Calu3 (cell line): Measurements from ENCODE around the gene SLC45A2. TPM values are rescaled to one million over a fixed set of nuclear protein-coding genes. Genes with fewer than 3 reads are reported as not detected.
"Not testable (repeated sequence)": the region's sequence is repeated elsewhere in the genome, so short reads cannot be mapped to it uniquely, and the experiment has no call there.

ENCODE experiments used
- BruUV-seq: library from RNA; stranded (reverse); fragments of 400-500 nt; replicated peaks from 2 replicates; lab custom pipeline; 2021; lab: Mats Ljungman, UMichigan
- CTCF ChIA-PET: fragments of 300-600 bp; sonication (Branson Sonifier 250); formaldehyde crosslinking; loops from one replicate; lab custom pipeline; 2022; ENCODE audit warnings: antibody characterized with exemption; lab: Charles Lee
- DNase-seq: peaks from one replicate; pipeline ENCODE4 v3.0.0; 2022
- H3K27ac Mint-ChIP-seq: one replicate; pipeline ENCODE4 v1.8.0; 2022; ENCODE audit warnings: mixed read lengths; ENCODE audit not compliant: unreplicated experiment
- H3K27me3 Mint-ChIP-seq: one replicate; pipeline ENCODE4 v1.8.0; 2022; ENCODE audit warnings: mixed read lengths; ENCODE audit not compliant: unreplicated experiment
- H3K36me3 Mint-ChIP-seq: one replicate; pipeline ENCODE4 v1.8.0; 2022; ENCODE audit warnings: mild to moderate bottlenecking, moderate library complexity, mixed read lengths; ENCODE audit not compliant: insufficient read depth, unreplicated experiment
- H3K4me1 Mint-ChIP-seq: one replicate; pipeline ENCODE4 v1.8.0; 2022; ENCODE audit warnings: mild to moderate bottlenecking, low read depth, mixed read lengths; ENCODE audit not compliant: unreplicated experiment
- H3K4me3 Mint-ChIP-seq: one replicate; pipeline ENCODE4 v1.8.0; 2022; ENCODE audit warnings: mild to moderate bottlenecking, low read depth, moderate library complexity, mixed read lengths; ENCODE audit not compliant: unreplicated experiment
- H3K9me3 Mint-ChIP-seq: one replicate; pipeline ENCODE4 v1.8.0; 2022; ENCODE audit warnings: low read depth, mixed read lengths; ENCODE audit not compliant: unreplicated experiment
- CTCF ChIP-seq: fragments of 200-600 bp; IDR thresholded peaks from one replicate; pipeline ENCODE4 v1.8.0; 2022; ENCODE audit warnings: antibody characterized with exemption; ENCODE audit not compliant: unreplicated experiment
- intact Hi-C: fragments of 100-400 bp; cut with micrococcal nuclease; formaldehyde crosslinking; loops from one replicate; pipeline ENCODE4 v1.10.0; 2022; ENCODE audit not compliant: unreplicated experiment
- total RNA-seq: library from RNA; stranded (reverse); gene quantifications from 2 replicates; pipeline ENCODE4 v1.2.3, GENCODE V29; 2022

Gene SLC45A2
- total RNA-seq, 1 experiment from 2014 or later: not detected

GRCh38 chr5:34012791-34013190 is 28.3 kb upstream of the SLC45A2 start:
- CTCF ChIA-PET: no interaction called here
- peaks cover 10% of the 10 kb centered on the region for H3K36me3 Mint-ChIP-seq
- no peaks in the 10 kb centered on the region for H3K9me3 Mint-ChIP-seq
- no peak overlapping the region for H3K4me3 Mint-ChIP-seq
- no peak overlapping the region for H3K27ac Mint-ChIP-seq
- peaks cover 17% of the 10 kb centered on the region for H3K4me1 Mint-ChIP-seq
- TF ChIP-seq CTCF: no peak
- DNase-seq: no peak
- no peaks in the 10 kb centered on the region for H3K27me3 Mint-ChIP-seq
- no TSS peak for BruUV-seq
- intact Hi-C loops: no loop called here

GRCh38 chr5:34011536-34011935 is 27.0 kb upstream of the SLC45A2 start:
- no peaks in the 10 kb centered on the region for H3K27me3 Mint-ChIP-seq
- CTCF ChIA-PET: no interaction called here
- no peak overlapping the region for H3K27ac Mint-ChIP-seq
- H3K4me1 Mint-ChIP-seq: peaks cover 25% of the 10 kb centered on the region
- H3K36me3 Mint-ChIP-seq: peaks cover 22% of the 10 kb centered on the region
- no peak for TF ChIP-seq CTCF
- no peak overlapping the region for H3K4me3 Mint-ChIP-seq
- DNase-seq: no peak
- BruUV-seq: no TSS peak
- H3K9me3 Mint-ChIP-seq: no peaks in the 10 kb centered on the region
- intact Hi-C loops: no loop called here

- H3K9me3 Mint-ChIP-seq, H3K27ac Mint-ChIP-seq, H3K4me3 Mint-ChIP-seq, DNase-seq, H3K27me3 Mint-ChIP-seq, intact Hi-C loops, BruUV-seq, CTCF ChIA-PET: not testable (repeated sequence)
- peaks cover 22% of the 10 kb centered on the region for H3K36me3 Mint-ChIP-seq
- H3K4me1 Mint-ChIP-seq: peaks cover 32% of the 10 kb centered on the region
Measured at GRCh38 chr5:34010146-34010545, 25.7 kb upstream of the SLC45A2 start.

- Mint-ChIP-seq H3K36me3 (peaks cover 22% of the 10 kb centered on the region), H3K4me1 (peaks cover 32% of the 10 kb centered on the region), H3K27ac (peak overlapping the region; percentile 51), H3K27me3 (no peaks in the 10 kb centered on the region), H3K4me3 (no peak overlapping the region), H3K9me3 (no peaks in the 10 kb centered on the region)
- DNase-seq: no peak
- intact Hi-C loops: no loop called here
- CTCF ChIA-PET: no interaction called here
- TF ChIP-seq CTCF: no peak
- BruUV-seq: no TSS peak
Measured at GRCh38 chr5:34009610-34010009, 25.1 kb upstream of the SLC45A2 start.

- DNase-seq: no peak
- no TSS peak for BruUV-seq
- CTCF ChIA-PET: interaction anchor here (0.7 to 1.3 kb wide), 3 partner anchors 12 to 878 kb away, joined by 3 to 5 read pairs (median 4); no protein-coding TSS in a partner anchor
- intact Hi-C loops: no loop called here
- Mint-ChIP-seq H3K4me1 (peaks cover 32% of the 10 kb centered on the region), H3K36me3 (peaks cover 22% of the 10 kb centered on the region), H3K27ac (peak overlapping the region; percentile 51), H3K4me3 (peak overlapping the region; percentile 81), H3K9me3 (no peaks in the 10 kb centered on the region), H3K27me3 (no peaks in the 10 kb centered on the region)
- no peak for TF ChIP-seq CTCF
Measured at GRCh38 chr5:34008802-34009201, 24.3 kb upstream of the SLC45A2 start.
